Ishikawa (cell line): ENCODE results near the gene NFE2L1.

Source experiments
- CEBPB ChIP-seq: IDR thresholded peaks from 2 replicates; pipeline ENCODE4 v1.6.1; 2012
- CREB1 ChIP-seq: IDR thresholded peaks from 2 replicates; pipeline ENCODE4 v1.6.1; 2012; ENCODE audit warnings: low read depth
- EGR1 ChIP-seq: IDR thresholded peaks from 2 replicates; pipeline ENCODE4 v1.6.1; 2012
- EP300 ChIP-seq: IDR thresholded peaks from 2 replicates; pipeline ENCODE4 v1.6.1; 2012; ENCODE audit warnings: borderline replicate concordance
- FOXM1 ChIP-seq: IDR thresholded peaks from 2 replicates; pipeline ENCODE4 v1.6.1; 2012; ENCODE audit warnings: low read depth, borderline replicate concordance
- NFIC ChIP-seq: IDR thresholded peaks from 2 replicates; pipeline ENCODE4 v1.6.1; 2012
- RAD21 ChIP-seq: IDR thresholded peaks from 2 replicates; pipeline ENCODE4 v1.6.1; 2012; ENCODE audit warnings: low read depth
- TAF1 ChIP-seq: IDR thresholded peaks from 2 replicates; pipeline ENCODE4 v1.6.1; 2012; ENCODE audit warnings: low read depth, mild to moderate bottlenecking
- TCF12 ChIP-seq: IDR thresholded peaks from 2 replicates; pipeline ENCODE4 v1.6.1; 2012; ENCODE audit warnings: low read depth
- TEAD4 ChIP-seq: IDR thresholded peaks from 2 replicates; pipeline ENCODE4 v1.6.1; 2012
- YY1 ChIP-seq: IDR thresholded peaks from 2 replicates; pipeline ENCODE4 v1.6.1; 2012; ENCODE audit warnings: low read depth
- ZBTB7A ChIP-seq: IDR thresholded peaks from 2 replicates; pipeline ENCODE4 v1.6.1; 2012; ENCODE audit warnings: low read depth
- TF ChIP-seq, protein P1 (sequence below): IDR thresholded peaks from 2 replicates; pipeline ENCODE4 v1.6.1; 2012
- TF ChIP-seq, protein P2 (sequence below): IDR thresholded peaks from 2 replicates; pipeline ENCODE4 v1.6.1; 2012
- TF ChIP-seq, protein P3 (sequence below): IDR thresholded peaks from 2 replicates; pipeline ENCODE4 v1.6.1; 2012; ENCODE audit warnings: low read depth, mild to moderate bottlenecking

Gene NFE2L1

DNA sequence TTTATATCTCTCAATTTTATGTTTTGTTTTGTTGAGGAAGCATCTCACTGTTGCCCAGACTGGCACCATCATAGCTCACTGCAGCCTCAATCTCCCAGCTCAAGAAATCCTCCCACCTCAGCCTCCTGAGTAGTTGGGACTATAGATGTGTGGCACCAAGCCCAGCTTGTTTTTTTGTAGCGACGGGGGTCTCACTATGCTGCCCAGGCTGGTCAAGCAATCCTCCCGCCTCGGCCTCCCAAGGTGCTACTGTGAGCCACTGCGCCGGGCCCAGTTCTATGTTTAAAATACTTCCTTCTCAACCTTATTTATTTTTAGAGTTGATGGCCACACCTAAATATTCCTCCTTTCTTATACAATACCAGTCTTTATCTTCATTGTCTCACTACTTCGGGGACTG, 1.9 kb upstream of the NFE2L1 start:
- TF ChIP-seq, protein P1, sequence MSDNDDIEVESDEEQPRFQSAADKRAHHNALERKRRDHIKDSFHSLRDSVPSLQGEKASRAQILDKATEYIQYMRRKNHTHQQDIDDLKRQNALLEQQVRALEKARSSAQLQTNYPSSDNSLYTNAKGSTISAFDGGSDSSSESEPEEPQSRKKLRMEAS, result no peak
- TF ChIP-seq, protein P2, sequence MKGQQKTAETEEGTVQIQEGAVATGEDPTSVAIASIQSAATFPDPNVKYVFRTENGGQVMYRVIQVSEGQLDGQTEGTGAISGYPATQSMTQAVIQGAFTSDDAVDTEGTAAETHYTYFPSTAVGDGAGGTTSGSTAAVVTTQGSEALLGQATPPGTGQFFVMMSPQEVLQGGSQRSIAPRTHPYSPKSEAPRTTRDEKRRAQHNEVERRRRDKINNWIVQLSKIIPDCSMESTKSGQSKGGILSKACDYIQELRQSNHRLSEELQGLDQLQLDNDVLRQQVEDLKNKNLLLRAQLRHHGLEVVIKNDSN, result no peak
- TF ChIP-seq TAF1, result no peak
- no peak for TF ChIP-seq NFIC
- no peak for TF ChIP-seq FOXM1
- no peak for TF ChIP-seq EGR1
- TF ChIP-seq CEBPB, result no peak
- no peak for TF ChIP-seq EP300
- no peak for TF ChIP-seq TEAD4
- TF ChIP-seq, protein P3, sequence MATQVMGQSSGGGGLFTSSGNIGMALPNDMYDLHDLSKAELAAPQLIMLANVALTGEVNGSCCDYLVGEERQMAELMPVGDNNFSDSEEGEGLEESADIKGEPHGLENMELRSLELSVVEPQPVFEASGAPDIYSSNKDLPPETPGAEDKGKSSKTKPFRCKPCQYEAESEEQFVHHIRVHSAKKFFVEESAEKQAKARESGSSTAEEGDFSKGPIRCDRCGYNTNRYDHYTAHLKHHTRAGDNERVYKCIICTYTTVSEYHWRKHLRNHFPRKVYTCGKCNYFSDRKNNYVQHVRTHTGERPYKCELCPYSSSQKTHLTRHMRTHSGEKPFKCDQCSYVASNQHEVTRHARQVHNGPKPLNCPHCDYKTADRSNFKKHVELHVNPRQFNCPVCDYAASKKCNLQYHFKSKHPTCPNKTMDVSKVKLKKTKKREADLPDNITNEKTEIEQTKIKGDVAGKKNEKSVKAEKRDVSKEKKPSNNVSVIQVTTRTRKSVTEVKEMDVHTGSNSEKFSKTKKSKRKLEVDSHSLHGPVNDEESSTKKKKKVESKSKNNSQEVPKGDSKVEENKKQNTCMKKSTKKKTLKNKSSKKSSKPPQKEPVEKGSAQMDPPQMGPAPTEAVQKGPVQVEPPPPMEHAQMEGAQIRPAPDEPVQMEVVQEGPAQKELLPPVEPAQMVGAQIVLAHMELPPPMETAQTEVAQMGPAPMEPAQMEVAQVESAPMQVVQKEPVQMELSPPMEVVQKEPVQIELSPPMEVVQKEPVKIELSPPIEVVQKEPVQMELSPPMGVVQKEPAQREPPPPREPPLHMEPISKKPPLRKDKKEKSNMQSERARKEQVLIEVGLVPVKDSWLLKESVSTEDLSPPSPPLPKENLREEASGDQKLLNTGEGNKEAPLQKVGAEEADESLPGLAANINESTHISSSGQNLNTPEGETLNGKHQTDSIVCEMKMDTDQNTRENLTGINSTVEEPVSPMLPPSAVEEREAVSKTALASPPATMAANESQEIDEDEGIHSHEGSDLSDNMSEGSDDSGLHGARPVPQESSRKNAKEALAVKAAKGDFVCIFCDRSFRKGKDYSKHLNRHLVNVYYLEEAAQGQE, result no peak
- no peak for TF ChIP-seq ZBTB7A
- no peak for TF ChIP-seq TCF12
- TF ChIP-seq CREB1, result no peak

DNA sequence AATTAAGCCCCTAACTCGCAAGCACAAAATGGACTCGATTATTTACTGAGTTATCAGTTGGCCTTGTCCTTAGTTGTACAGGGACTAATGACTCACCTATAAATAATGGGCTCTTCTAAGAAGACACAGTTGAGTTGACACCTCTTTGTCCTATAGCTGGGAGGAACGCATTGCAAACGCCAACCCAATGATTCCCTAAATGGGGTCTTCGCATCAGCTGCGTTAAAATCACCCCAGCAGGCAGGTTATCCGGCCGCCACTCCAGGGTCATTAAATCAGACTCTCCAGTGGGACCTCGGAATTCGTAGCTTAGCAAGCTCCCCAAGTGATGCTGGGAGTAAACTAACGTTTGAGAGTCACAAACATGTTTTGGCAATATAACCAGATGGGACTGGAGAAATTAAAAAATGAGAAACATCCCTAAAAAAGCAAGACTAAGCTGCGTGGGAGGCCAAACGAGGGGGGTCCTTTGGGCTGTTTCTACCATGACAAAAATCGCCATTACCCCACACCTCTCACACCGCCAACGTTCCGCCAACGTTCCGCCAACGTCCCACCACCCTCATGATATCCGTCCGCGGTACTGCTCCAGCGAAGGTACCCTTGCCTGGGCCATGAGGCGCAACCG, 932 bp upstream of the NFE2L1 start:
- TF ChIP-seq CEBPB (no peak), TCF12 (no peak), TEAD4 (no peak), NFIC (no peak), FOXM1 (no peak), CREB1 (no peak), RAD21 (no peak), YY1 (no peak), EP300 (no peak), TAF1 (no peak), EGR1 (no peak), ZBTB7A (no peak)
- TF ChIP-seq, protein P1, result no peak
- TF ChIP-seq, protein P2, result no peak
- TF ChIP-seq, protein P3, result no peak

DNA sequence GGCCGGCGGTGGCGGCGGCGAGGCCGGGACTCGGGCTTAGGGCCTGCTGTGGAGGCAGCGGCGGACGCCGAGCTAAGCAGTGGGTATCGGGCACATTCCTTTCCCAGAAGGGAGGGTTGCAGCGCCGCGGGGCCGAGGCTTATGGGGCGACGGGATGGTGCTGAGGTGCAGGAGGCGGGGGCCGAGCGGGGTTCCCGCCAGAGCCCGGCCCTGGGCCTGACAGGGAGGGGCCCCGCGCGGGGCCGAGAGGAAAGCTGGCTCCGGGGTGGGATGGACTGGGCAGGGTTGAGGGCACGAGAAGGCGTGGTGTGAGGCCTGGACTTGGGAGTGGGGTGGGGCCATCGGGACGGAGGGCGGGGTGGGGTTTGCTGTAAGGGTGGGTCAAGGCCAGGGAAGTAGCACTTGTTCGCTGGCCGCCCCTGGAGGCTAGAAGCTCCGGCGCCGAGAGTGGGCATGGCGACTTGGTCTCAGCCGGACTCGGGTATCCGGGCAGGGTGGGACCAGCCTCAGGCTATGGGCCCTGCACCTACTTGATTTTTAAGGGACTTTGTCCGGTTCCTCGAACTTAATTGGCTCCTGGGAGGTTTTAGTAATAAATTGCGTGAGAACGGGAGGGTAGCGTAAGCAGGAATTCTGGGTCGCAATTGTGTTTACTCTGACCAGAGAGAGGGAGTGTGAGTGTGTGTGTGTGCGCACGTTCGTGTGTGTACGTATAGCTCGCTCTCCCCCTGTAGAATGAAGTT, 396 bp downstream of the NFE2L1 start:
- TF ChIP-seq TAF1, result peak; percentile 27; the same call in 1 of the 2 replicates
- no peak; the same call in 1 of the 2 replicates for TF ChIP-seq CREB1
- TF ChIP-seq EP300, result 0 out of 2 replicates have a peak, but pooled peaks have one; percentile 12
- no peak for TF ChIP-seq CEBPB
- TF ChIP-seq TCF12, result peak; percentile 48; the same call in 1 of the 2 replicates
- TF ChIP-seq RAD21, result no peak
- TF ChIP-seq EGR1, result no peak
- TF ChIP-seq YY1, result no peak
- no peak for TF ChIP-seq ZBTB7A
- no peak for TF ChIP-seq NFIC
- TF ChIP-seq, protein P3, result no peak
- no peak for TF ChIP-seq FOXM1
- TF ChIP-seq TEAD4, result no peak
- TF ChIP-seq, protein P1, result no peak; the same call in 1 of the 2 replicates
- TF ChIP-seq, protein P2, result no peak
